Calu3 (cell line): ENCODE data around the gene SLC7A1. TPM values are rescaled to one million over a fixed set of nuclear protein-coding genes. Genes with fewer than 3 reads are reported as not detected.
A peak's percentile ranks its signal among the peaks of the same experiment; 100 is the strongest.

ENCODE experiments used
- BruUV-seq: library from RNA; stranded (reverse); fragments of 400-500 nt; replicated peaks from 2 replicates; lab custom pipeline; 2021; lab: Mats Ljungman, UMichigan
- CTCF ChIA-PET: fragments of 300-600 bp; sonication (Branson Sonifier 250); formaldehyde crosslinking; loops from one replicate; lab custom pipeline; 2022; ENCODE audit warnings: antibody characterized with exemption; lab: Charles Lee
- DNase-seq: peaks from one replicate; pipeline ENCODE4 v3.0.0; 2022
- H3K27ac Mint-ChIP-seq: one replicate; pipeline ENCODE4 v1.8.0; 2022; ENCODE audit warnings: mixed read lengths; ENCODE audit not compliant: unreplicated experiment
- H3K27me3 Mint-ChIP-seq: one replicate; pipeline ENCODE4 v1.8.0; 2022; ENCODE audit warnings: mixed read lengths; ENCODE audit not compliant: unreplicated experiment
- H3K36me3 Mint-ChIP-seq: one replicate; pipeline ENCODE4 v1.8.0; 2022; ENCODE audit warnings: mild to moderate bottlenecking, moderate library complexity, mixed read lengths; ENCODE audit not compliant: insufficient read depth, unreplicated experiment
- H3K4me1 Mint-ChIP-seq: one replicate; pipeline ENCODE4 v1.8.0; 2022; ENCODE audit warnings: mild to moderate bottlenecking, low read depth, mixed read lengths; ENCODE audit not compliant: unreplicated experiment
- H3K4me3 Mint-ChIP-seq: one replicate; pipeline ENCODE4 v1.8.0; 2022; ENCODE audit warnings: mild to moderate bottlenecking, low read depth, moderate library complexity, mixed read lengths; ENCODE audit not compliant: unreplicated experiment
- H3K9me3 Mint-ChIP-seq: one replicate; pipeline ENCODE4 v1.8.0; 2022; ENCODE audit warnings: low read depth, mixed read lengths; ENCODE audit not compliant: unreplicated experiment
- CTCF ChIP-seq: fragments of 200-600 bp; IDR thresholded peaks from one replicate; pipeline ENCODE4 v1.8.0; 2022; ENCODE audit warnings: antibody characterized with exemption; ENCODE audit not compliant: unreplicated experiment
- intact Hi-C: fragments of 100-400 bp; cut with micrococcal nuclease; formaldehyde crosslinking; loops from one replicate; pipeline ENCODE4 v1.10.0; 2022; ENCODE audit not compliant: unreplicated experiment
- total RNA-seq: library from RNA; stranded (reverse); gene quantifications from 2 replicates; pipeline ENCODE4 v1.2.3, GENCODE V29; 2022

SLC7A1 gene
- total RNA-seq, 1 experiment from 2014 or later, result 86.6 TPM

- Mint-ChIP-seq H3K36me3 (peaks cover 28% of the 10 kb centered on the region), H3K27me3 (peaks cover 5% of the 10 kb centered on the region), H3K27ac (no peak overlapping the region), H3K9me3 (no peaks in the 10 kb centered on the region), H3K4me3 (no peak overlapping the region), H3K4me1 (peaks cover 19% of the 10 kb centered on the region)
- CTCF ChIA-PET, result no interaction called here
- no TSS peak for BruUV-seq
- DNase-seq, result no peak
- intact Hi-C loops, result no loop called here
- TF ChIP-seq CTCF, result no peak
Measured at GRCh38 chr13:29597246-29597645, 1.8 kb upstream of the SLC7A1 start.

- peak overlapping the region; percentile 70 for H3K4me3 Mint-ChIP-seq
- no peaks in the 10 kb centered on the region for H3K27me3 Mint-ChIP-seq
- H3K9me3 Mint-ChIP-seq, result no peaks in the 10 kb centered on the region
- H3K4me1 Mint-ChIP-seq, result peaks cover 31% of the 10 kb centered on the region
- intact Hi-C loops, result no loop called here
- TF ChIP-seq CTCF, result no peak
- H3K36me3 Mint-ChIP-seq, result peaks cover 37% of the 10 kb centered on the region
- no TSS peak for BruUV-seq
- DNase-seq, result no peak
- CTCF ChIA-PET, result no interaction called here
- H3K27ac Mint-ChIP-seq, result peak overlapping the region; percentile 72
Measured at GRCh38 chr13:29596064-29596418, 553 bp upstream of the SLC7A1 start.

GRCh38 chr13:29594710-29595379, 643 bp downstream of the SLC7A1 start:
- peak overlapping the region; percentile 70 for H3K4me3 Mint-ChIP-seq
- no TSS peak for BruUV-seq
- peak; percentile 37 for DNase-seq
- intact Hi-C loops, result loop anchor here (5.0 kb wide), 1 partner anchor 48 kb away; no protein-coding TSS in a partner anchor
- H3K27me3 Mint-ChIP-seq, result no peaks in the 10 kb centered on the region
- no peaks in the 10 kb centered on the region for H3K9me3 Mint-ChIP-seq
- H3K36me3 Mint-ChIP-seq, result peaks cover 46% of the 10 kb centered on the region
- no peak for TF ChIP-seq CTCF
- peaks cover 43% of the 10 kb centered on the region for H3K4me1 Mint-ChIP-seq
- CTCF ChIA-PET, result no interaction called here
- peak overlapping the region; percentile 46 for H3K27ac Mint-ChIP-seq

GRCh38 chr13:29594303-29594709, 1.2 kb downstream of the SLC7A1 start:
- CTCF ChIA-PET, result no interaction called here
- intact Hi-C loops, result loop anchor here (5.0 kb wide), 1 partner anchor 47 kb away; no protein-coding TSS in a partner anchor

More at GRCh38 chr13:29594303-29594709, 1.2 kb downstream of the SLC7A1 start:
- TF ChIP-seq CTCF, result no peak
- no peaks in the 10 kb centered on the region for H3K9me3 Mint-ChIP-seq
- peak; percentile 50 for DNase-seq
- H3K27me3 Mint-ChIP-seq, result no peaks in the 10 kb centered on the region
- H3K4me1 Mint-ChIP-seq, result peaks cover 48% of the 10 kb centered on the region
- peaks cover 51% of the 10 kb centered on the region for H3K36me3 Mint-ChIP-seq
- peak overlapping the region; percentile 46 for H3K27ac Mint-ChIP-seq
- H3K4me3 Mint-ChIP-seq, result peak overlapping the region; percentile 70
- no TSS peak for BruUV-seq
